Sigmoid colon (tissue), 7 donors: Measurements from ENCODE around the gene IL17RB. TPM values are rescaled to one million over a fixed set of nuclear protein-coding genes. Genes with fewer than 3 reads are reported as not detected.
A peak's percentile ranks its signal among the peaks of the same experiment; 100 is the strongest.

Experiments used
- DNase-seq: peaks from one replicate; pipeline ENCODE4 v3.0.0-alpha.2; 2019
- H3K27ac ChIP-seq, 4 donors: fragments of 200-600 bp; sonication (generic); one replicate each; pipeline ENCODE4 v1.5.1; 2016 to 2019; ENCODE audit warnings: mild to moderate bottlenecking in 1 of 4
- H3K27me3 ChIP-seq, 3 donors: fragments of 200-600 bp; sonication (generic); one replicate each; pipeline ENCODE4 v1.5.1; 2019; ENCODE audit warnings: mild to moderate bottlenecking in 1 of 3
- H3K36me3 ChIP-seq, 4 donors: fragments of 200-600 bp; sonication (generic); one replicate each; pipeline ENCODE4 v1.5.1; 2016 to 2019
- H3K4me1 ChIP-seq, 4 donors: fragments of 200-600 bp; sonication (generic); one replicate each; pipeline ENCODE4 v1.5.1; 2017 to 2019
- H3K4me3 ChIP-seq, 4 donors: fragments of 200-600 bp; sonication (generic); one replicate each; pipeline ENCODE4 v1.5.1; 2017 to 2019; ENCODE audit warnings: mild to moderate bottlenecking in 2 of 4, moderate library complexity in 1 of 4
- H3K9me3 ChIP-seq, 4 donors: fragments of 200-600 bp in 3 of 4; sonication (generic) in 3 of 4; one replicate each; pipeline versions ENCODE4 v1.5.1 to v1.6.1; 2013 to 2019
- EP300 ChIP-seq, 4 donors: sonication (generic); formaldehyde crosslinking; IDR thresholded peaks; one replicate each; pipeline ENCODE4 v1.6.1; 2017; ENCODE audit warnings: antibody characterized with exemption in 4 of 4
- POLR2A ChIP-seq, 2 donors: fragments of 450-650 bp; IDR thresholded peaks; one replicate each; pipeline ENCODE4 v1.6.1; 2016; ENCODE audit warnings: antibody characterized with exemption in 2 of 2, mild to moderate bottlenecking in 2 of 2, moderate library complexity in 2 of 2
- POLR2AphosphoS5 ChIP-seq, 4 donors: sonication (generic); formaldehyde crosslinking; IDR thresholded peaks; one replicate each; pipeline ENCODE4 v1.6.1; 2017; ENCODE audit warnings: antibody characterized with exemption in 4 of 4
- WGBS, 2 donors: extraction: QIAGEN DNeasy Blood & Tissue Kit; methylation state at CpG; one replicate each; pipeline ENCODE4 v1.1.7; 2013; 5-methylcytosine and 5-hydroxymethylcytosine counted together
- intact Hi-C: fragments of 100-400 bp; cut with DNase I; formaldehyde crosslinking; loops from one replicate; pipeline ENCODE4 v1.15.1; 2023
- polyA plus RNA-seq, 3 donors: library from polyadenylated mRNA; stranded (reverse); fragments of 200-250 nt; gene quantifications; one replicate each; pipeline ENCODE4 v1.2.3, GENCODE V29; 2013
- total RNA-seq, 4 donors: library from RNA; depleted of rRNA; stranded (reverse); fragments of >200 nt; gene quantifications; one replicate each; pipeline ENCODE4 v1.1.0, GENCODE V29; 2016
- TF ChIP-seq, protein P1 (sequence below), 4 experiments: fragments of 450-650 bp in 3 of 4; fragments of 200-600 bp in 1 of 4; IDR thresholded peaks; one replicate each; pipeline ENCODE4 v1.5.1; 2016 to 2019; ENCODE audit warnings: antibody characterized with exemption in 4 of 4, mild to moderate bottlenecking in 3 of 4, moderate library complexity in 2 of 4
- donor health status: healthy with polysubstance abuse.
- donor health status: Bipolar disorder and iron deficiency.
- donor health status: healthy.

The IL17RB gene
- total and polyA plus RNA-seq, 7 donors: 1.1 to 9.0 (median 2.2) TPM

DNA sequence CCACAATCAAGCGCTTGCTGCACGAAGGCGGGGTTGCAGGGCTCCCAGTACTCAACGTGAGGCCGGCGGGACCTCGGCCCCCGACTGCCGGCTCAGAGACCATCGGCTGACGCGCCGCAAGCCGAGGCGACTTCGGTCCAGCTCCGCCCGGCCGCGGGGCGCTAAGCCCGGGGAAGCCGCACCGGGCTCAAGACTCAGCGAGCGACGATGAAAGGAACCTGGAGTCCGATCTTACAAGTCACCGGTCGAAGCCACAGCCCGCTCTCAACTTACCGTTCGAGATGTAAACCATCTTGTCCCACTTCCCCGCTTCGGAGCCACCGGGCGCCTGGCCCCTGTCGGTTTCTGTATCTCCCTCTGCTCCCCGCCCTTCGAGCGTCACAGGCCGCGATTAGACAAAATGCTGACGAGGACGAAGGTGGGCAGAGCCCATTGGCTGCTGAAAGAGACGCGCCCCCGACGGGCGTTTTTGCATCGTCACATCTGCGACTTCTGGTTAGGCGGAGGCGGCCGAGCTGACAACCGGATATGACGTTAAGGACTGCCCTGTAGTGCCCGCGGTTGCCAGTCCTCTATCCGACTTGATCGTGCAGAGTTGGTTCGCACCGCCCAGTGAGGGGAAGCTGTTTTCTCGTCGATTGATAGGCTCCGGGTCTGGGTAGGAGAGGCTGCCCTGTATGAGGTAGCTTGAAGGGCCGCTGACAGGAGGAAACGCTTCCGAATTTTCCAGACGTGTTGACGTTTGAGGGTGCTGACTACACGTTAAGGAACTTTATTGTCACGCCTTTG lies 45.3 kb downstream of the IL17RB start, which contains the start of gene SELENOK:
Gene SELENOK (minus strand): TSS at position 363 of the 789 bp plus-strand sequence.
- 0% methylated on average over 73 of the region's 73 CpGs for WGBS, 2 donors
- Histone ChIP-seq H3K4me3 (peak within 1 kb of the TSS; percentile 69 to 91 (median 81)), H3K36me3 (peaks cover 0 to 16% (median 0%) of the 10 kb centered on the region in 4 donors), H3K9me3 (no peaks in the 10 kb centered on the region), H3K27ac (peak within 1 kb of the TSS; percentile 88 to 97 (median 93)), H3K27me3 (peaks cover 0 to 4% (median 0%) of the 10 kb centered on the region in 3 donors), H3K4me1 (peaks cover 0 to 21% (median 19%) of the 10 kb centered on the region in 4 donors)
- TF ChIP-seq, protein P1, sequence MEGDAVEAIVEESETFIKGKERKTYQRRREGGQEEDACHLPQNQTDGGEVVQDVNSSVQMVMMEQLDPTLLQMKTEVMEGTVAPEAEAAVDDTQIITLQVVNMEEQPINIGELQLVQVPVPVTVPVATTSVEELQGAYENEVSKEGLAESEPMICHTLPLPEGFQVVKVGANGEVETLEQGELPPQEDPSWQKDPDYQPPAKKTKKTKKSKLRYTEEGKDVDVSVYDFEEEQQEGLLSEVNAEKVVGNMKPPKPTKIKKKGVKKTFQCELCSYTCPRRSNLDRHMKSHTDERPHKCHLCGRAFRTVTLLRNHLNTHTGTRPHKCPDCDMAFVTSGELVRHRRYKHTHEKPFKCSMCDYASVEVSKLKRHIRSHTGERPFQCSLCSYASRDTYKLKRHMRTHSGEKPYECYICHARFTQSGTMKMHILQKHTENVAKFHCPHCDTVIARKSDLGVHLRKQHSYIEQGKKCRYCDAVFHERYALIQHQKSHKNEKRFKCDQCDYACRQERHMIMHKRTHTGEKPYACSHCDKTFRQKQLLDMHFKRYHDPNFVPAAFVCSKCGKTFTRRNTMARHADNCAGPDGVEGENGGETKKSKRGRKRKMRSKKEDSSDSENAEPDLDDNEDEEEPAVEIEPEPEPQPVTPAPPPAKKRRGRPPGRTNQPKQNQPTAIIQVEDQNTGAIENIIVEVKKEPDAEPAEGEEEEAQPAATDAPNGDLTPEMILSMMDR (IDR thresholded peaks at IDR 0.05): no peak
- TF ChIP-seq POLR2A (IDR thresholded peaks at IDR 0.05) (peak; percentile 96 to 98), EP300 (IDR thresholded peaks at IDR 0.05) (peak in 2 of 4 donors; percentile 47 to 78), POLR2AphosphoS5 (IDR thresholded peaks at IDR 0.05) (peak; percentile 98 to 100 (median 99))
- intact Hi-C loops: loop anchor here (5.0 kb wide), 2 partner anchors 231 to 544 kb away; partner anchors contain the start of genes CACNA2D3 and DCP1A
- peak; percentile 100 for DNase-seq

DNA sequence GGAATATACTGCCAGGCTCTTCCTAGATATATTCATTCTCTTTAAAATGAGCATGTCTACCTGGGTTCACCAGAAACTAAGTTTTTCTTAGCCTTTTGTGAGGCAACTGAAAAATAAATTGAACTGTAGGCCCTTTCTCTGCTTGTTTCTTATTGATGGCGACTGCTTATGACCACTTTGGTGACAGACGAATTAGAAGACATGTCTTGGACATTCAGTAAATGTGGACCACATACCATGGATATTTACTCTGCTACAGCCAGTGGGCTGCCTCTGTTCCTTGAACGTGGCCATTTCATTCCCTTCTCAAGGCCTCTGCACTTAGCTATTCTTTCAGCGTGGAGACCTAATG lies 45.9 kb downstream of the IL17RB start:
- WGBS, 2 donors: 58 to 66% methylated on average over 4 of the region's 4 CpGs
- H3K36me3 ChIP-seq: peaks cover 0 to 10% (median 0%) of the 10 kb centered on the region in 4 donors
- DNase-seq: no peak
- no peaks in the 10 kb centered on the region for H3K9me3 ChIP-seq
- TF ChIP-seq, protein P1 (IDR thresholded peaks at IDR 0.05): no peak
- TF ChIP-seq POLR2A (IDR thresholded peaks at IDR 0.05) (no peak), POLR2AphosphoS5 (IDR thresholded peaks at IDR 0.05) (no peak), EP300 (IDR thresholded peaks at IDR 0.05) (no peak)
- peaks cover 0 to 21% (median 19%) of the 10 kb centered on the region in 4 donors for H3K4me1 ChIP-seq
- H3K27me3 ChIP-seq: peaks cover 0 to 10% (median 0%) of the 10 kb centered on the region in 3 donors
- intact Hi-C loops: loop anchor here (5.0 kb wide), 2 partner anchors 230 to 545 kb away; partner anchors contain the start of genes CACNA2D3 and DCP1A
- H3K27ac ChIP-seq: peak overlapping the region; percentile 88 to 97 (median 93)
- peak overlapping the region; percentile 69 to 91 (median 81) for H3K4me3 ChIP-seq

DNA sequence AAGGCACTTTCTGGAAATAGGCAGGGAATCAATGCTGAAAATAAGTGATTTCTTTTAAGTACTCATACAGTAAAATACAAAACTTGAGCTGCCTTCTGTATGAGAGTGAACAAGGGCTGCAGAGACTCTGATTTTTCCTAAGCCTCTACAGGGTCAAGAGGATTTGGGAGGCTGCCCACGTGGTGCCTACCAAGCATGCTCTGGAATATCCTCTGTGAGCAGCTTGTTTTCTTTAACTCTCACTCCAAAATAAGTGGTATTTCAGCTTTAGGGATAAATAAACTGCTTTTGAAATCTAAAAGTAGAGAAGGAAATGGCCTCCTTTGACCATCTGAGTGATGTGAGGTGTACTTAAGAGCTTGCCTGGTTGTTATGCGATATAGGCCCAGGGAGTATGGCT lies 53.4 kb downstream of the IL17RB start:
- no peaks in the 10 kb centered on the region for H3K9me3 ChIP-seq
- intact Hi-C loops: no loop called here
- no peak for DNase-seq
- H3K4me3 ChIP-seq: no peak overlapping the region
- H3K27ac ChIP-seq: no peak overlapping the region
- no peaks in the 10 kb centered on the region for H3K36me3 ChIP-seq
- peaks cover 0 to 22% (median 0%) of the 10 kb centered on the region in 3 donors for H3K27me3 ChIP-seq
- no peak for TF ChIP-seq POLR2AphosphoS5 (IDR thresholded peaks at IDR 0.05)
- TF ChIP-seq, protein P1 (IDR thresholded peaks at IDR 0.05): no peak
- no peak for TF ChIP-seq POLR2A (IDR thresholded peaks at IDR 0.05)
- TF ChIP-seq EP300 (IDR thresholded peaks at IDR 0.05): no peak
- H3K4me1 ChIP-seq: no peaks in the 10 kb centered on the region
- WGBS, 2 donors: 32 to 64% methylated on average over 2 of the region's 2 CpGs

DNA sequence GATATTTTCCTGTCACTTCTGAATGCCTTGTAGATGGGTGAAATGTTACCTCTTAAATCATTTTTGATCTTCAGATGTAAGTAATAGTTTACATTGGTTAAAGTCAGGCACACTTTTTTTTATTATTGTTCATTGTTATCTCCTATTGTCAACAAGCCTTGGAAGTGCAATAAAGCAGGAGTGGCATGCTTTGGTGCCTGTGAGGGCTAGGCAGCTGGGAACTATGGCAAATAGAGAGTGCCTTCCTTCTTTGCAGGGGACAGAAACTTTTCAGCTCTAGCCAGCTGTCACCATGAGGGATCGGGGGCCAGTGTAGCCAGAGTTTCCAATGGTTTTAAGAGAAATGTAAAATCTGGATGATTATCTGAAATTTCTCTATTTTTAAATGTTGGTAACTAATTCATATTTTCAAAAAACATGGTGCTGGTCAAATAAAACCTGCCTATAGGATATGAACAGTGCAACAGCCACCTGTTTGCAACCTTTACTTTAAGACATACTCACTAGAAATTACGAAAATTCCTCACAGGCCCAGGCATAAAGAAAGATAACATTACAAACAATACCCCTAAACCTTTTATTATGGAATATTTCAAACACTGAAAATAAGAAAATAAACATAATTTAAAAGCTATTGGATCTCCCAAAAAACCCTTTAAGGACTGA lies 54.4 kb downstream of the IL17RB start:
- DNase-seq: no peak
- Histone ChIP-seq H3K36me3 (no peaks in the 10 kb centered on the region), H3K27me3 (peaks cover 0 to 22% (median 0%) of the 10 kb centered on the region in 3 donors), H3K27ac (no peak overlapping the region), H3K4me1 (no peaks in the 10 kb centered on the region), H3K4me3 (no peak overlapping the region), H3K9me3 (no peaks in the 10 kb centered on the region)
- intact Hi-C loops: no loop called here
- WGBS, 2 donors: 15 to 63% methylated on average over 2 of the region's 2 CpGs
- TF ChIP-seq EP300 (IDR thresholded peaks at IDR 0.05) (no peak), POLR2A (IDR thresholded peaks at IDR 0.05) (no peak), POLR2AphosphoS5 (IDR thresholded peaks at IDR 0.05) (no peak)
- TF ChIP-seq, protein P1 (IDR thresholded peaks at IDR 0.05): no peak
